ENCODE results near the gene ARHGAP10.

The ARHGAP10 gene

GRCh38 chr4:148025981-148026380, 294.1 kb downstream of the ARHGAP10 start:
- H3K4me3 ChIP-seq (ENCODE audit: low read depth, low read length) = no peak overlapping the region

GRCh38 chr4:148027201-148027600, 295.3 kb downstream of the ARHGAP10 start:
- no peak for TF ChIP-seq CTCF (IDR thresholded peaks at IDR 0.05; ENCODE audit: borderline replicate concordance, insufficient read depth, low read depth, low read length)
- no peak overlapping the region for H3K4me3 ChIP-seq (ENCODE audit: low read depth, low read length)

More at GRCh38 chr4:148025981-148026380, 294.1 kb downstream of the ARHGAP10 start:
- no peak for TF ChIP-seq CTCF (IDR thresholded peaks at IDR 0.05; ENCODE audit: borderline replicate concordance, insufficient read depth, low read depth, low read length)

- no peak for TF ChIP-seq CTCF (IDR thresholded peaks at IDR 0.05; ENCODE audit: borderline replicate concordance, insufficient read depth, low read depth, low read length)
Measured at GRCh38 chr4:148029781-148030180, 297.9 kb downstream of the ARHGAP10 start.

GRCh38 chr4:148030193-148030873, 298.4 kb downstream of the ARHGAP10 start:
- no peak for TF ChIP-seq CTCF (IDR thresholded peaks at IDR 0.05; ENCODE audit: borderline replicate concordance, insufficient read depth, low read depth, low read length)
- H3K4me3 ChIP-seq (ENCODE audit: low read depth, low read length) = no peak overlapping the region

More at GRCh38 chr4:148029781-148030180, 297.9 kb downstream of the ARHGAP10 start:
- H3K4me3 ChIP-seq (ENCODE audit: low read depth, low read length) = no peak overlapping the region

DNA sequence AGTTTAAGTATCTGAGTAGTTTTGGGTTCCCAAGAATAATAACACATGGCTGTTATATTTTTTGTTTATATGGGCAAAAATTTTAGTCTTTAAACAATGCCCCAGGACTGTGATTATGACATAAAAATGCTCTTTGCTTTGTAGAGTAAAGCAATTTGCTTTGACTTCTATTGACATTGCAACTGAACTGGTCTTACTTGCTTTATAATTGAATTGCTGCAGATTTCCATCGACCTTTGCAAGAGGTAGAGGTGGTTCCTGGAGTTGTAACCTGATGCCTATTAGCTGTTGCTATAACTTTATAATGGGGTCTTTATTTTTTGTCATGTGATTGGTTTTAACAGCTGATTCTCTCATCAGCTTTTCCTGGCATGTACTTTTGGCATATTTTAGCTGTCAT, 302.9 kb downstream of the ARHGAP10 start:
- no peak overlapping the region for H3K4me3 ChIP-seq (ENCODE audit: low read depth, low read length)
- TF ChIP-seq CTCF (IDR thresholded peaks at IDR 0.05; ENCODE audit: borderline replicate concordance, insufficient read depth, low read depth, low read length) = no peak

- no peak for TF ChIP-seq CTCF (IDR thresholded peaks at IDR 0.05; ENCODE audit: borderline replicate concordance, insufficient read depth, low read depth, low read length)
- H3K4me3 ChIP-seq (ENCODE audit: low read depth, low read length) = no peak overlapping the region
Measured at GRCh38 chr4:148041606-148042329, 309.9 kb downstream of the ARHGAP10 start.

Measured in GM12875 (cell line).